Rectal smooth muscle tissue (tissue), 1 donor: ENCODE results near the gene NUDT19.
"Not testable (repeated sequence)": the region's sequence is repeated elsewhere in the genome, so short reads cannot be mapped to it uniquely, and the experiment has no call there.

ENCODE experiments used
- H3K27ac ChIP-seq: one replicate; pipeline ENCODE4 v1.7.0; 2013; ENCODE audit warnings: low read depth, low read length, inconsistent platforms
- H3K27me3 ChIP-seq: one replicate; pipeline ENCODE4 v1.7.0; 2013; ENCODE audit warnings: low read length; ENCODE audit not compliant: control insufficient read depth, insufficient read depth
- H3K36me3 ChIP-seq: one replicate; pipeline ENCODE4 v1.7.0; 2013; ENCODE audit warnings: low read length; ENCODE audit not compliant: control insufficient read depth, insufficient read depth
- H3K4me1 ChIP-seq: one replicate; pipeline ENCODE4 v1.7.0; 2013; ENCODE audit warnings: low read length; ENCODE audit not compliant: control insufficient read depth, insufficient read depth
- H3K4me3 ChIP-seq: one replicate; pipeline ENCODE4 v1.7.0; 2013; ENCODE audit warnings: low read length
- H3K9ac ChIP-seq: one replicate; pipeline ENCODE4 v1.7.0; 2013; ENCODE audit warnings: low read length

The NUDT19 gene

GRCh38 chr19:32695506-32695905, 3.9 kb downstream of the NUDT19 start:
- not testable (repeated sequence) for H3K4me1 ChIP-seq, H3K27ac ChIP-seq, H3K27me3 ChIP-seq

GRCh38 chr19:32696771-32697170, 5.2 kb downstream of the NUDT19 start:
- H3K27ac ChIP-seq, H3K27me3 ChIP-seq, H3K36me3 ChIP-seq, H3K4me1 ChIP-seq, H3K4me3 ChIP-seq, H3K9ac ChIP-seq: not testable (repeated sequence)

More at GRCh38 chr19:32695506-32695905, 3.9 kb downstream of the NUDT19 start:
- H3K36me3 ChIP-seq, H3K4me3 ChIP-seq, H3K9ac ChIP-seq: not testable (repeated sequence)

GRCh38 chr19:32700129-32700528, 8.5 kb downstream of the NUDT19 start:
- not testable (repeated sequence) for H3K27ac ChIP-seq, H3K4me1 ChIP-seq, H3K4me3 ChIP-seq, H3K27me3 ChIP-seq, H3K9ac ChIP-seq, H3K36me3 ChIP-seq

- H3K9ac ChIP-seq = no peak overlapping the region
- H3K4me3 ChIP-seq = no peak overlapping the region
- H3K4me1 ChIP-seq = no peaks in the 10 kb centered on the region
- H3K27ac ChIP-seq = no peak overlapping the region
- H3K36me3 ChIP-seq = peaks cover 4% of the 10 kb centered on the region
- H3K27me3 ChIP-seq = no peaks in the 10 kb centered on the region
Measured at GRCh38 chr19:32702010-32702409, 10.4 kb downstream of the NUDT19 start.

- not testable (repeated sequence) for H3K27me3 ChIP-seq, H3K9ac ChIP-seq, H3K4me1 ChIP-seq, H3K27ac ChIP-seq, H3K4me3 ChIP-seq, H3K36me3 ChIP-seq
Measured at GRCh38 chr19:32704006-32704405, 12.4 kb downstream of the NUDT19 start.

DNA sequence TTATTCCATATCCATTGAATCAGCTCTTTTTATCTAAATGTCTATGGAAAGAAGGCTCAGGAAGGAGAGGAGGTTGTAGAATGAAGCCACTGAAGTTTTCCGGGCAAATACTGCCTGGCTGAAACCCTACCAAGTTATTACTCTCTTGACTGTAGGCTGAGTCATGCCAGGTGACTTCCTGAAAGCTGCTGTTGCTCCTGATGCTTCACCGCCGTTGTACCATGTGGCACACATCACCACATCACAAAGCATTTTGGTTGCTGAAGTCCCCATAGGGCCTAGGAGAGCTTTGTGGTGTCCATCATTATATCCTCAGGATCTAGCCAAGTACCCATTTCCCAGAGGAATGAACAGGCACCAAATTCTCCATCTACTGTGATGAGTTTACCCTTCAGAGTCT, 16.8 kb downstream of the NUDT19 start:
- H3K27ac ChIP-seq = no peak overlapping the region
- H3K27me3 ChIP-seq = no peaks in the 10 kb centered on the region
- H3K36me3 ChIP-seq = peaks cover 4% of the 10 kb centered on the region
- no peak overlapping the region for H3K4me3 ChIP-seq
- no peak overlapping the region for H3K9ac ChIP-seq
- H3K4me1 ChIP-seq = no peaks in the 10 kb centered on the region

DNA sequence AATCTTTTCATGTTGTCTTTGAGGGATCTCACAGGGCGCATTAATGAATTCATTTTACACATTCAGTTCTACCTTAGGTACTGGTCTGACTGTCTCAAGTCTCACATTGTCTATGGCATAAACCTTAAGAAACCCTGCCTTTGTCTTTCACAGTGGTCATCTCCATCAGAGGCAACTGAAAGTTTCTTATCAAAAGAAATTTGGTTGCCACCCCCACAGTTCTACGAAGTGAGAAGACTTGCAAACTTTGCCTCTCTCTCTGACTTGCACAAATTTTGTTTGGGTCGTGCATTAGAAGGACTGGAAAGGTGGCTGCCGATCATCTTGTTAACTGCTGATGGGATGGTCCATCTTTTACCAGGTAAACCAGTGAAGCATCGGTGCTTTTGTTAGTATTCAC, 17.4 kb downstream of the NUDT19 start:
- H3K36me3 ChIP-seq = no peaks in the 10 kb centered on the region
- H3K27ac ChIP-seq = no peak overlapping the region

DNA sequence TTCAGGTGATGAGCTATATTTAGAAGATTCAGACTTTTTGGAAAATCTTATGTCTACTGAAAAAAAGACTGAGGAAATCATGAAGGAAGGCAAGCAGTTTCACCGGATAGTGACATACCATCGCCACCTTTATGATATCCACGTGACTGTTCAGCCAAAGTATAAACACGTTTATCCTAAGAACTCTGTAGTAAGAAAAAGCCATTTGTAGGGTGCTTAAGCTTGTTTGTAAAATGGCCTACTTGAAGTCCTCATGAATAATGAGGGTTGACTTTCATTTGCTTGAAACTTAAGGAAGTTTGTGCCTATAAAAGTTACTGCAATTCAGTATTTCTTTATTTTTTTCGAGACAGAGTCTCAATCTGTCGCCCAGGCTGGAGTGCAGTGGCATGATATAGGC, 20.1 kb downstream of the NUDT19 start:
- H3K4me1 ChIP-seq = no peaks in the 10 kb centered on the region
- H3K4me3 ChIP-seq = no peak overlapping the region
- no peak overlapping the region for H3K27ac ChIP-seq
- H3K36me3 ChIP-seq = no peaks in the 10 kb centered on the region
- no peaks in the 10 kb centered on the region for H3K27me3 ChIP-seq
- no peak overlapping the region for H3K9ac ChIP-seq

More for the DNA sequence above, 17.4 kb downstream of the NUDT19 start:
- Histone ChIP-seq H3K4me1 (no peaks in the 10 kb centered on the region), H3K27me3 (no peaks in the 10 kb centered on the region), H3K4me3 (no peak overlapping the region), H3K9ac (no peak overlapping the region)

DNA sequence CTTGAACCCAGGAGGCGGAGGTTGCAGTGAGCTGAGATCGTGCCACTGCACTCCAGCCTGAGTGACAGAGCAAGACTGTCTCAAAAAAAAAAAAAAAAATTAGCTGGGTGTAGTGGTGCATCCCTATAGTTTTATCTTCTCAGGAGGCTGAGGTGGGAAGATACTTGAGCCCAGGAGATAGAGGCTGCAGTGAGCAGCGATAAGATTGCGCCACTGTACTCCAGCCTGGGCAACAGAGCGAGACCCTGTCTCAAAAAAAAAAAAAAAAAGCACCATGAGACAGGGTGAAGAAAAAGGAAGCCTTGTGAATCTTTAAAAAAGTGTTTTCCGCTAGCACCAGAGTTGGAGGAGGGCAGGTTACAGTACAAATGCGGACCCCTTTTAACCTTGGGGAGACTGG, 24.6 kb downstream of the NUDT19 start:
- H3K27ac ChIP-seq, H3K27me3 ChIP-seq, H3K36me3 ChIP-seq, H3K9ac ChIP-seq, H3K4me3 ChIP-seq, H3K4me1 ChIP-seq: not testable (repeated sequence)

DNA sequence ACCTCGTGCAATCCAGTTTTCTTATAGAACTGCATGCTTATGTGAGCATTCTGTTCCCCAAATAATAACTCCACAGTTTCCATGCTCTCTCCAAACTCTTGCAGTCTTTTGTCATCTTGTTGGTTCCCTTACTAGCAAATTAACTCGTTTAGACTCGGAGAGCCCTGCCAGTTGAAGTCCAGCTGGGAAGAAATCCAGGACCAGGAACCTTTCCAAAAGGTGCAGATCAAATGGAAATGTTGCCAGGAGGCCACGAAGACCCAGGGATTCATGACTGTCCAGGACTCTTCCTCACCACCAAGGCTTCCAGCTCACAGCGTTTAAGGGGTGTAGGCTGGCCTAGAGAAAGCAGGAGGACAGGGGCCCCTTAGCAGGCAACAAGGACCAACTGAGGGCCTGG, 25.9 kb downstream of the NUDT19 start:
- Histone ChIP-seq H3K36me3 (no peaks in the 10 kb centered on the region), H3K9ac (no peak overlapping the region), H3K4me1 (no peaks in the 10 kb centered on the region), H3K27me3 (no peaks in the 10 kb centered on the region), H3K27ac (no peak overlapping the region), H3K4me3 (no peak overlapping the region)

DNA sequence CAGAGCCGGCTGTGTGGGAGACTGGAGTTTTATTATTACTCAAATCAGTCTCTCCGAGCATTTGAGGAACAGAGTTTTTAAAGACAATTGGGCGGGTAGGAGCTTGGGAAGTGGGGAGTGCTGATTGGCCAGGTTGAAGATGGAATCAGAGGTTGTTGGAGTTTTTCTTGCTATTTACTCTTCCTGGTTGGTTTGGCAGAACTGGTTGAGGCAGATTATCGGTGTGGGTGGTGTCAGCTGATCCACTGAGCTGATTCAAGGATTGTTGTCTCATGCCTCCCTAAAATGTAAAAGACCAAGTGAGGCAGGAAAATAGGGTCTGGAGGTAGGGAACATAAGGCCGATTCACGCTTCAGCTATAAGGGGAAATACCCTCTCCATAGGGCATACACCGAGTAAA, 26.7 kb downstream of the NUDT19 start:
- no peak overlapping the region for H3K27ac ChIP-seq
- no peaks in the 10 kb centered on the region for H3K4me1 ChIP-seq
- no peak overlapping the region for H3K9ac ChIP-seq
- H3K36me3 ChIP-seq = no peaks in the 10 kb centered on the region
- no peak overlapping the region for H3K4me3 ChIP-seq
- no peaks in the 10 kb centered on the region for H3K27me3 ChIP-seq

- H3K27me3 ChIP-seq = no peaks in the 10 kb centered on the region
- H3K27ac ChIP-seq = no peak within 1 kb of the TSS
- H3K36me3 ChIP-seq = no peaks in the 10 kb centered on the region
- no peak within 1 kb of the TSS for H3K4me3 ChIP-seq
- H3K9ac ChIP-seq = no peak within 1 kb of the TSS
- no peaks in the 10 kb centered on the region for H3K4me1 ChIP-seq
Measured at GRCh38 chr19:32719611-32720059, 28.0 kb downstream of the NUDT19 start, which contains the start of gene TDRD12. Gene TDRD12, plus strand, starts transcription at chr19:32719767. Its CDS starts 306 bp downstream, at chr19:32720073.

DNA sequence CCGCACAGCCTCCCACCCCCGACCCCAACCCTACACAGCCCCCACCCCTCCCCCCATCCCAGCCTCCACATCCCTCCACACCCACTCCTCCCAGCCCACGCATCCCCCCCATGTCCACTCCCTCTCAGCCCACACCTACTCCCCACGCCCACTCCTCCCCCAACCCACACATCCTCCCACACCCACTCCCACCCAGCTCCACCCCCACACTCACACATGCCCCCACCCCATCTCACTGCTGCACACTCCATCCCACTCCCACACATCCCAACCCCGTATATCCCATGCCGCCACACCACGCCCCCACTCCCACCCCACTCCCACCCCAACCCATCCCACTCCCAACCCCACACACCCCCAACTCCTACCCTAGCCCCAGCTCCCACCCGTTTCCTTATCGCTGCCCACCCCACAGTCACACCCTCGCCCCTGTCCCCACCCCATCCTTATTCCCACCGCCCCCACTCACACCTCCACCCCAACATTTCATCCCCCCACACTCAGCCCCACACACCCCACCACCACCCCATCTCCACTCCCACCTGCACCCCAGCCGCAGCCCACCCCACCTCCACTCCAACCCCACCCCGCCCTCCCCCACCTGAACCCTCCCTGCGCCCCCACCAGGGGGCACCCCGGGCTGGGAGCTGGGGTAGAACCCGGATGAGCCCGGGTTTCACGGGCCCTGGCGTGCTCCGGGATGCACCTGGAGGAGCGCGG, 28.8 kb downstream of the NUDT19 start:
- no peak overlapping the region for H3K27ac ChIP-seq
- no peaks in the 10 kb centered on the region for H3K4me1 ChIP-seq

More for the DNA sequence above, 28.8 kb downstream of the NUDT19 start:
- Histone ChIP-seq H3K9ac (no peak overlapping the region), H3K36me3 (no peaks in the 10 kb centered on the region), H3K4me3 (no peak overlapping the region), H3K27me3 (no peaks in the 10 kb centered on the region)
